Measurements from ENCODE around the gene BFSP2. TPM values are rescaled to one million over a fixed set of nuclear protein-coding genes. Genes with fewer than 3 reads are reported as not detected.
"Not testable (repeated sequence)": the region's sequence is repeated elsewhere in the genome, so short reads cannot be mapped to it uniquely, and the experiment has no call there.

BFSP2 gene
- polyA plus RNA-seq, 3 donors from 2014 or later: 0.83 TPM; not detected in 2

- Mint-ChIP-seq H3K27ac (no peak overlapping the region), H3K4me3 (no peak overlapping the region), H3K27me3 (ENCODE audit: low read depth in 3 of 3) (peaks cover 0 to 1% (median 0%) of the 10 kb centered on the region in 3 donors), H3K4me1 (no peaks in the 10 kb centered on the region), H3K9me3 (peaks cover 0 to 2% (median 0%) of the 10 kb centered on the region in 6 donors), H3K36me3 (no peaks in the 10 kb centered on the region)
- no peak for DNase-seq
Observed at GRCh38 chr3:133492159-133492741, 92.4 kb downstream of the BFSP2 start.

GRCh38 chr3:133494469-133494868 lies 94.6 kb downstream of the BFSP2 start:
- H3K27ac Mint-ChIP-seq: no peak overlapping the region
- H3K4me3 Mint-ChIP-seq: no peak overlapping the region
- no peaks in the 10 kb centered on the region for H3K36me3 Mint-ChIP-seq
- no peak for DNase-seq
- H3K9me3 Mint-ChIP-seq: peaks cover 0 to 2% (median 0%) of the 10 kb centered on the region in 6 donors
- H3K4me1 Mint-ChIP-seq: no peaks in the 10 kb centered on the region
- peaks cover 0 to 1% (median 0%) of the 10 kb centered on the region in 3 donors for H3K27me3 Mint-ChIP-seq (ENCODE audit: low read depth in 3 of 3)

GRCh38 chr3:133502542-133502941 lies 102.7 kb downstream of the BFSP2 start:
- not testable (repeated sequence) for DNase-seq; H3K4me3 Mint-ChIP-seq; H3K9me3 Mint-ChIP-seq; H3K36me3 Mint-ChIP-seq; H3K27me3 Mint-ChIP-seq (ENCODE audit: low read depth in 3 of 3); H3K27ac Mint-ChIP-seq
- H3K4me1 Mint-ChIP-seq: peaks cover 13 to 14% of the 10 kb centered on the region in 2 donors

GRCh38 chr3:133503409-133503808 lies 103.6 kb downstream of the BFSP2 start:
- Mint-ChIP-seq H3K4me3 (no peak overlapping the region), H3K27me3 (ENCODE audit: low read depth in 3 of 3) (no peaks in the 10 kb centered on the region), H3K36me3 (no peaks in the 10 kb centered on the region), H3K9me3 (no peaks in the 10 kb centered on the region), H3K4me1 (peaks cover 13 to 14% of the 10 kb centered on the region in 2 donors), H3K27ac (no peak overlapping the region)
- no peak for DNase-seq

GRCh38 chr3:133504736-133505135 lies 104.9 kb downstream of the BFSP2 start:
- Mint-ChIP-seq H3K9me3 (no peaks in the 10 kb centered on the region), H3K27ac (no peak overlapping the region), H3K4me3 (no peak overlapping the region), H3K27me3 (ENCODE audit: low read depth in 3 of 3) (no peaks in the 10 kb centered on the region), H3K36me3 (no peaks in the 10 kb centered on the region), H3K4me1 (peaks cover 13 to 14% of the 10 kb centered on the region in 2 donors)
- DNase-seq: no peak

- peak overlapping the region; percentile 59 to 89 (median 85) for H3K27ac Mint-ChIP-seq
- H3K27me3 Mint-ChIP-seq (ENCODE audit: low read depth in 3 of 3): no peaks in the 10 kb centered on the region
- H3K4me3 Mint-ChIP-seq: peak overlapping the region; percentile 47 to 84 (median 64)
- no peaks in the 10 kb centered on the region for H3K9me3 Mint-ChIP-seq
- no peak for DNase-seq
- no peaks in the 10 kb centered on the region for H3K36me3 Mint-ChIP-seq
- peaks cover 13 to 14% of the 10 kb centered on the region in 2 donors for H3K4me1 Mint-ChIP-seq
Observed at GRCh38 chr3:133505813-133506212, 106.0 kb downstream of the BFSP2 start.

GRCh38 chr3:133506215-133506901 lies 106.5 kb downstream of the BFSP2 start:
- peak overlapping the region; percentile 59 to 89 (median 85) for H3K27ac Mint-ChIP-seq
- peak overlapping the region; percentile 47 to 84 (median 64) for H3K4me3 Mint-ChIP-seq
- DNase-seq: peak; percentile 21 to 35 (median 28)
- H3K36me3 Mint-ChIP-seq: no peaks in the 10 kb centered on the region
- no peaks in the 10 kb centered on the region for H3K27me3 Mint-ChIP-seq (ENCODE audit: low read depth in 3 of 3)
- H3K9me3 Mint-ChIP-seq: no peaks in the 10 kb centered on the region
- peaks cover 13 to 14% of the 10 kb centered on the region in 2 donors for H3K4me1 Mint-ChIP-seq

- no peak for DNase-seq
- Mint-ChIP-seq H3K27ac (no peak overlapping the region), H3K4me1 (peaks cover 13 to 14% of the 10 kb centered on the region in 2 donors), H3K36me3 (no peaks in the 10 kb centered on the region), H3K4me3 (no peak overlapping the region), H3K9me3 (no peaks in the 10 kb centered on the region), H3K27me3 (ENCODE audit: low read depth in 3 of 3) (no peaks in the 10 kb centered on the region)
Observed at GRCh38 chr3:133509488-133509887, 109.6 kb downstream of the BFSP2 start.

GRCh38 chr3:133512416-133513089 lies 112.7 kb downstream of the BFSP2 start:
- no peaks in the 10 kb centered on the region for H3K9me3 Mint-ChIP-seq
- no peak for DNase-seq
- H3K27me3 Mint-ChIP-seq (ENCODE audit: low read depth in 3 of 3): no peaks in the 10 kb centered on the region
- no peak overlapping the region for H3K27ac Mint-ChIP-seq
- H3K36me3 Mint-ChIP-seq: no peaks in the 10 kb centered on the region
- no peaks in the 10 kb centered on the region for H3K4me1 Mint-ChIP-seq
- no peak overlapping the region for H3K4me3 Mint-ChIP-seq

- Mint-ChIP-seq H3K27me3 (ENCODE audit: low read depth in 3 of 3) (no peaks in the 10 kb centered on the region), H3K4me1 (no peaks in the 10 kb centered on the region), H3K4me3 (no peak overlapping the region), H3K9me3 (no peaks in the 10 kb centered on the region), H3K36me3 (no peaks in the 10 kb centered on the region), H3K27ac (no peak overlapping the region)
- DNase-seq: no peak
Observed at GRCh38 chr3:133514418-133514817, 114.6 kb downstream of the BFSP2 start.

GRCh38 chr3:133515127-133515526 lies 115.3 kb downstream of the BFSP2 start:
- no peak for DNase-seq
- Mint-ChIP-seq H3K9me3 (no peaks in the 10 kb centered on the region), H3K4me1 (no peaks in the 10 kb centered on the region), H3K36me3 (no peaks in the 10 kb centered on the region), H3K27me3 (ENCODE audit: low read depth in 3 of 3) (no peaks in the 10 kb centered on the region), H3K4me3 (no peak overlapping the region), H3K27ac (no peak overlapping the region)

GRCh38 chr3:133520286-133520685 lies 120.4 kb downstream of the BFSP2 start:
- Mint-ChIP-seq H3K27ac (no peak overlapping the region), H3K27me3 (ENCODE audit: low read depth in 3 of 3) (peaks cover 0 to 1% (median 0%) of the 10 kb centered on the region in 3 donors), H3K4me1 (no peaks in the 10 kb centered on the region), H3K4me3 (no peak overlapping the region), H3K9me3 (no peaks in the 10 kb centered on the region), H3K36me3 (no peaks in the 10 kb centered on the region)
- DNase-seq: no peak

- not testable (repeated sequence) for H3K36me3 Mint-ChIP-seq; H3K4me3 Mint-ChIP-seq; H3K27me3 Mint-ChIP-seq (ENCODE audit: low read depth in 3 of 3); H3K4me1 Mint-ChIP-seq; H3K9me3 Mint-ChIP-seq; H3K27ac Mint-ChIP-seq; DNase-seq
Observed at GRCh38 chr3:133520938-133521337, 121.1 kb downstream of the BFSP2 start.

- Mint-ChIP-seq H3K4me1 (no peaks in the 10 kb centered on the region), H3K4me3 (no peak overlapping the region), H3K9me3 (no peaks in the 10 kb centered on the region), H3K36me3 (no peaks in the 10 kb centered on the region), H3K27me3 (ENCODE audit: low read depth in 3 of 3) (peaks cover 0 to 1% (median 0%) of the 10 kb centered on the region in 3 donors), H3K27ac (no peak overlapping the region)
- no peak for DNase-seq
Observed at GRCh38 chr3:133521946-133522345, 122.1 kb downstream of the BFSP2 start.
